ENCODE data around the gene OR7C1. TPM values are rescaled to one million over a fixed set of nuclear protein-coding genes. Genes with fewer than 3 reads are reported as not detected.

The OR7C1 gene
- total and polyA plus RNA-seq, 2 of the 8 experiments (the other 6 are each of a cell fraction or from before 2014, with no cell fraction given): not detected

DNA sequence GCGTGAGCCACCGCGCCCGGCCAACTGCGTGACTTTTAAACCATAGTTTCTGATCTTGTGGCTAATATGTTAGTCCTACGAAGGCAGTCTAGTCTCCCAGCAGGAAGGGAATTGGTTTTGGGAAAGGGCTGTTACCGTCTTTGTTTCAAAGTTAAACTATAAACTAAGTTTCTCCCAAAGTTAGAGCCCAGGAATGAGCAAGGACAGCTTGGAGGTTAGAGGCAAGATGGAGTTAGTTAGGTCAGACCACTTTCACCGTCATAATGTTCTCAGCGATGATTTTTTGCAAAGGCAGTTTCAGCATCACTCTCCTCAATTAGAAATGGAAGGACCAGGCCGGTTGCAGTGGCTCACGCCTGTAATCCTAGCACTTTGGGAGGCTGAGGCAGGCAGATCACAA, 39.0 kb downstream of the OR7C1 start:
- no peak for TF ChIP-seq ASH2L (IDR thresholded peaks at IDR 0.05; ENCODE audit: low read length)
- no peak for TF ChIP-seq POLR2AphosphoS5 (IDR thresholded peaks at IDR 0.05; ENCODE audit: low read depth, low read length)
- no peak for TF ChIP-seq EZH2 (IDR thresholded peaks at IDR 0.05; ENCODE audit: low read depth, low read length, severe bottlenecking)
- Histone ChIP-seq H4K91ac (replicated peaks; ENCODE audit: insufficient read length, low read length) (no peak overlapping the region), H2BK15ac (ENCODE audit: low read length) (no peak overlapping the region), H3K36me3 (ENCODE audit: control insufficient read depth in 2 of 4, insufficient read depth in 4 of 4, low read length in 3 of 4) (no peaks in the 10 kb centered on the region), H2BK20ac (ENCODE audit: low read length) (no peak overlapping the region), H3K4me3 (ENCODE audit: extremely low read depth in 1 of 4, insufficient read depth in 2 of 4, low read depth in 3 of 4, low read length in 4 of 4) (no peak overlapping the region), H3K18ac (ENCODE audit: extremely low read depth, low read length) (no peak overlapping the region), H3K56ac (replicated peaks; ENCODE audit: insufficient read length, low read depth, low read length) (no peak overlapping the region), H3K9me3 (ENCODE audit: insufficient read depth in 2 of 2, low read depth in 1 of 2, low read length in 1 of 2) (peaks cover 0 to 2% of the 10 kb centered on the region in 2 experiments; a peak in 1 of 4 replicates), H3K4ac (replicated peaks; ENCODE audit: insufficient read length, low read depth, low read length) (no peak overlapping the region), H3K4me2 (ENCODE audit: insufficient read depth in 1 of 2, low read depth in 2 of 2, low read length in 2 of 2) (no peak overlapping the region), H2AK5ac (ENCODE audit: low read depth, low read length) (no peak overlapping the region), H4K20me1 (replicated peaks in 1 of 2; ENCODE audit: control insufficient read depth in 1 of 2, insufficient read depth in 2 of 2, low read length in 2 of 2) (no peaks in the 10 kb centered on the region), H4K5ac (ENCODE audit: insufficient read length, low read depth, low read length) (no peak overlapping the region), H3K79me2 (ENCODE audit: control insufficient read depth in 1 of 2, insufficient read depth in 2 of 2, low read length in 2 of 2) (no peaks in the 10 kb centered on the region), H3K79me1 (ENCODE audit: low read depth, low read length) (no peaks in the 10 kb centered on the region), H2BK5ac (ENCODE audit: low read depth, low read length) (no peak overlapping the region), H3K9ac (replicated peaks in 1 of 4; ENCODE audit: extremely low read depth in 1 of 4, low read depth in 3 of 4, low read length in 3 of 4) (no peak overlapping the region), H3K4me1 (replicated peaks in 1 of 4; ENCODE audit: control insufficient read depth in 3 of 4, insufficient read depth in 4 of 4, low read length in 3 of 4) (no peaks in the 10 kb centered on the region), H3K27ac (ENCODE audit: low read depth, low read length) (no peak overlapping the region), H3K23ac (ENCODE audit: insufficient read length) (no peak overlapping the region), H3K23me2 (ENCODE audit: low read depth, low read length) (no peaks in the 10 kb centered on the region), H3K27me3 (replicated peaks in 1 of 4; ENCODE audit: control insufficient read depth in 3 of 4, extremely low read depth in 1 of 4, insufficient read depth in 3 of 4, low read length in 3 of 4) (no peaks in the 10 kb centered on the region), H2BK120ac (replicated peaks; ENCODE audit: low read depth, low read length) (no peak overlapping the region), H2AFZ (ENCODE audit: low read length) (no peak overlapping the region), H4K8ac (ENCODE audit: extremely low read depth, insufficient read depth, low read length) (no peak overlapping the region), H2BK12ac (ENCODE audit: low read depth, low read length) (no peak overlapping the region), H3K14ac (ENCODE audit: insufficient read length) (no peak overlapping the region)
- POLR2A ChIA-PET (ENCODE audit: partially characterized antibody): no interaction called here
- WGBS, 2 experiments (ENCODE audit: extremely low coverage in 1 of 2, insufficient coverage in 1 of 2, insufficient read length in 1 of 2, insufficient replicate concordance in 2 of 2, low coverage in 1 of 2, low lambda C conversion rate in 2 of 2, missing lambda C conversion rate in 1 of 2): 93% methylated on average over 11 of the region's 11 CpGs; no CpG with 5 or more reads in 1 of the 2 experiments
- DNase-seq (ENCODE audit: low read depth in 1 of 2, low spot score in 2 of 2) (no peak), FAIRE-seq (no peak)
- CTCF ChIA-PET (ENCODE audit: partially characterized antibody): interaction anchor here (0.6 to 1.9 kb wide), 3 partner anchors 9 to 228 kb away, joined by 3 to 9 read pairs (median 8); no protein-coding TSS in a partner anchor

Data from H1 (cell line).